T-helper 1 cell (primary cell): ENCODE data around the gene CPE.

Experiments used
- DNase-seq, 5 donors: peaks; one replicate each; pipeline ENCODE4 v3.0.0-alpha.2; 2012 to 2020

Gene CPE

DNA sequence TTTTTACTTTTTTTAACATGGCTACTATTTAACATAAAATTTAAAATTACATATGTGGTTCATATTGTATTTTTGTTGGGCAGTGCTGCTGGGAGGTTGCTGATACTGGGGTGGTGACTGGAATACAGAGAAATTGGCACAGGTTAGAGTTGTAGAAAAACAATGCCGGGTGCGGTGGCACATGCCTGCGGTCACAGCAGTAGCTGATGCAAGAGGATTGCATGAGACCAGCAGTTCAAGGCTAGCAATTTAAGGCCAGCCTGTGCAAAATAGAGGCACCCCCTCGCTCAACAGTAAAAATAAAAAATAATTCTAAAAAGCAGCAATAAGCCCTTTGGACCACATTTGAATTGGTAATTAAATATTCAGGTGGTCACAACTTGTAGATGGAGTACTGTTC lies 11.8 kb upstream of the CPE start:
- DNase-seq: no peak

DNA sequence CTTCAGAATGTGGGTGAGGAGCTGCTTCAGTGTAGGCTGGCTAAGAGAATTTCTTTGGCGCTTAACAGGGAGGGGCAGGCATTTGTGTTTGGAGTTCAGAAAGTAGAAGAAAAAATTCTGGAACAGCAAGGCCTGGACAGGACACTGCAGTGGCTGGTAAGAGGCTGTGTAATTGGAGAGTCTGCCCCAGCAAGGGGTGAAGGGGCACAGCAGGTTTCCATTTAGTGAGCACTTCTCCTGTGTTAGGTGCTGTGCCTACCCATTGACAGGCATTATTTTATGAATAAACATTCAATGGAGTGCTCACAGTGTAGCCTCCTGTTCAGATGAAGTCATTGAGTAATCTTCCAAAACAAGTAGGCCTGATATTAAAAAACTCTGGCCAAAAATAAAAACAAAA lies 10.7 kb upstream of the CPE start:
- no peak for DNase-seq

- no peak for DNase-seq
Measured at GRCh38 chr4:165368567-165368966, 10.2 kb upstream of the CPE start.

- DNase-seq: no peak
Measured at GRCh38 chr4:165369522-165369921, 9.3 kb upstream of the CPE start.

DNA sequence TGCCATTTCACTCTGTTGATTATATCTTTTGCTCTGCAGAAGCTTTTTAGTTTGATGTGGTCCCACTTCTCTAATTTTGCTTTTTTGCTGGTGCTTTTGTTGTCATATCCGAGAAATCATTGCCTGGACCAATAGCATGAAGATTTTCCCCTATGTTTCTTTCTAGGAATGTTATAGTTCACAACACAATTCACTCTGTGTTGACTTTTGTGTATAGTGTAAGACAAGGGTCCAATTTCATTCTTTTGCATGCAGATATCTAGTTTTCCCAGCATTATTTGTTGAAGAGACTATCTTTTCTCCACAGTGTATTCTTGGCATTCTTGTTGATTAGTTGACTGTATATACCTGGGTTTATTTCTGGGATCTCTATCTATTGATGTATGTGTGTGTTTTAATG lies 8.3 kb upstream of the CPE start:
- no peak for DNase-seq

DNA sequence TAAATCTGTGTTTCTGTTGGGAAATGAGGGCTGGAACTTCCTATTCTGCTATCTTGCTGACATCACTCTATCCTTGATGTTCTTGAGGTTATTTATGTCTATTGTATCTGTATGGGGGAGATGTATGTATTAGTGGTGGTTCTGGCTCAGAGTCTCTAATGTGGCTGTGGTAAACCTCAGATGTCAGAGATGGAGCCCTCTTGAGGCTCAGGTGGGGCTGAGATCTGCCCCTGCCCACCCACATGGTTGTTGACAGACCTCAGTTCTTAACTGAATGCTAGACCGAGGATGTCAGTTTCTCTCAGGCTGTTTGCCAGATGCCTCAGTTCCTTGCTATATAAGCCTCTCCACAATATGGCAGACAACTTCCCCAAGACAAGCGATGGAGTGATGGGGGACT lies 3.3 kb upstream of the CPE start:
- DNase-seq: no peak

DNA sequence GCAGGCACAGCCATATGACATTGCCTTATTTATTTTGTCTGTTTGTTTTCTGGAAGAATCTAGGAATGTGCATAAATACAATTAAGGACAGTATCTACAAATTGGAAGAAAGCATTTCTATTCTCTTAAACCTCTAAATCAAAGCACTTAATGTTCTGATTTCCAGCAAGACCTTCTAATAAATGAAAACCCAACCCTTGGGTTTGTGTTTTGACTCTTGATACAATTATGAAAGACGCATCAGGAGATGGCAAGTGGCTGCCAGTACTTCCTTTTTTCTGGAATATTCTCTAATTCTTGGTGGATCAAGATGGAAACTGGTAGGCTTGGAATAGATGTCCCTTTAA lies 437 bp upstream of the CPE start:
- DNase-seq: no peak

DNA sequence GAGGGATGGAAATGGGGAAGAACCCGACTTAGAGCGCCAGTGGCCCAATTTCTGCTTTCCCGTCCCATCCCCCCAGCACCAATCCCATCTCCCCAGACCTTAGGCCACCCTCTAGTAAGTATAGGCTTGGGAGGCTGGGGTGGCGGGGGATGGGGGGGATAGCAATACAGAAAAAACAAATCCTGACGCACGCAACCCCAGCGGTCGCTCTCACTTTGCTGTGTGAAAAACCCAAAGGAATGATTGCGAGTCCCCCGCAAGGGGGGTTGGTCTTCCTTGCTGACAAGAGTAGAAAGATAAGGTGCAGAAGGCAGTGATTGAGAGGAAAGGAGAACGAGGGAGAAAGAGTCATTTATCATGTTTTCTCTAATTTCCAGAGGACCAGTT lies 863 bp downstream of the CPE start:
- no peak for DNase-seq

GRCh38 chr4:165380805-165381204 lies 2.0 kb downstream of the CPE start:
- DNase-seq: no peak

- DNase-seq: no peak
Measured at GRCh38 chr4:165381821-165382373, 3.1 kb downstream of the CPE start.

DNA sequence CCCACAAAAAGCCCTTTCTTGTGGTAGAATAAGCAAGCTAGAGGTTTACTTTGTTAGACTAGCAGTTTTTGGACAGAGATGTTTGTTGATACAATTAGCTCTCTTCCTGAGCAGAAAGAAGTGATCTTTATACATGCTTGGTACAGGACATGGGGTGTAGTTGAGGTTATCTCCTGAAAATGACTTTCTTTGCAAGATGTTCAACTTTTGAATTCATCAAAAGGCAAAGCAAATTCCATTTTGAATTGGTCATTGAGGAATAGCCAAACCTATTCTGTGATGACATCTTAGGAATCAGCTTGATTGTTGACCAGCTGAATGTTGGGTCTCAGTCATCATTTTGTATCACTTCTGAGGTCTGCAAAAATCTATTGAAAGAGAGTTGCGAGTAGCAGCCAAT lies 3.8 kb downstream of the CPE start:
- no peak for DNase-seq

GRCh38 chr4:165383591-165384073 lies 4.8 kb downstream of the CPE start:
- DNase-seq: no peak

DNA sequence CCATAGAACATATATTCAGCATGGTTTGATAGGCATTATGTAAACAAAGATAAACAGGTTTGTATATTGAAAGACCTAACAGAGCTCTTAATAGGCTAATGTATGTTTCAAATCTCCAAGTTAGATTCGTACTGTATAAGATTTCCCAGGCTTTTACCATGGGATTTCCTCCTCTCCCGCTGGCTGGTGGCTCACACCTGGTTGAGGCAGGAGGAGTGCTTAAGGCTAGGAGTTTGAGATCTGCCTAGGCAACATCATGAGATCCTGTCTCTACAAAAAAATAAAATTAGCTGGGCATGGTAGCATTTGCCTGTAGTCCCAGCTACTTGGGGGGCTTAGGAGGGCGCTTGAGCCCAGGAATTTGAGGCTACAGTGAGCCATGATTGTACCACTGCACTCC lies 5.4 kb downstream of the CPE start:
- no peak for DNase-seq

DNA sequence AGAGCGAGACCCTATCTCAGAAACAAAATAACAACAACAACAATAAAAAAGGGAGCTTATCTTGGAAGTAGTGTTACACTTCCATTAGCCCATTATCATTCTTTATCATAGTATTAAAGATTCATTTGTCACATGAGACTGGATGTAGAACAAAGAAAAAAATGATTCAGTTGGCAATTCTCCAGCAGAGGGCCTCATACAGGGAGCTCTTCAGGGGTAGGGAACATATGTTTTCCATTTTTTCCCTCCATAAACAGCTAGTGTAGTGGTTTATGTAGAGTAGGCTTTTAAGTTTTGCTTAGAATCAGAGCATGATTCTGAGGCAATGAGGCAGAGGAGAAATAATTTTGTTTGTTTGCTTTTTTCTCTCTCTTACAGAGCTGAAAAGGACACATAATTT lies 5.8 kb downstream of the CPE start:
- DNase-seq: no peak

DNA sequence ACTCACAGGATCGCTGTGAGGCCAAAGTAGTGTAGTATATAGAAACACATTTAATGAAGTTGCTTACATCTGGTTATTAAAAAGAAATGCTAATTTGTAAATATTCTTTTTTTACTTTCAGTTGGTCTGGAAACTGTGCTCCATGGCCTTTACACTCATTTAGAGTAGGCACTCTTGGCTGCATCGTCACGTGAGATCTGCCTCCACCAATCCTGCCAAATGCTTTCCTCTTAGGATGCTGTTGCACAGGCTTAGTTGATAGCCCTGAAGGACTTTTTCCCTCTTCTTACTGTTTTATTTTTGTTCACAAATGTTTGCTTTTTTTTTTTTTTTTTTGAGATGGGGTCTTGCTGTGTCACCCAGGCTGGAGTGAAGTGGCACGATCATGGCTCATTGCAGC lies 6.3 kb downstream of the CPE start:
- DNase-seq: no peak

DNA sequence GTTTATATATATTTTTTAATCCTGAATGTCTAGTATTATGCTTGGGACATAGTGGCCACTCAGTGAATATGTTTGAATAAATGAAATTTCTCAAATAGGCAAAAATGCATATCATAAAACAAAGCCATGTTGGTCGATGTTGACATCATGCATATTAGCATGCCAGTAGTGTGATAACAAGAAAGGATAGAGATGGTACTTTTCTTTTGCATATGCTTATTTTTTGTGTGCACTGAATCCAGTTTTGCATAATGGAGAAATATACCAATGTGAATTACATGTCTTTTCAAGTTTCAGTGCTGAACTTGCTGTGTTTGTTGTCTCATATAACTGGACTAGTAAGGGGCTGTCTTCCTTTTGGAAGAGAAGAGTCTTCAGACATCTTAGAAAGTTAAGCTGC lies 7.5 kb downstream of the CPE start:
- DNase-seq: no peak

DNA sequence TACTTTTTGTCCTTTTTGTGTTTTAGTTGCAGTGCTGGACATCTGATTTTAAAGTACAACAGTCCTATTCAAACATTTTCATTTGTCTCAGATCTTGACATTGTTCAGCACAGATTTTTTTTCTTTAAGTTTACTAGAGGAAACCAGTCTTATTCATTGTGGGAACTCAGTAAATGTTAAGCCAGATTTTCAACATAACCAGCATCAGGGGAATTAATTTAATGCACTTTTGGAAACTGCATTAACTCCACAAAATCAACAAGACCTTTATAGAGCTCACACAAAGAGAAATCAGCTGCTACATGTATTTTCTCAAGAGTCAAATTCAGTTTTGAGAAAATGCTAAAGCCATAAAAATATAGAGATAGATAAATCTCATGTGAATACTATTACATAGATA lies 9.9 kb downstream of the CPE start:
- no peak for DNase-seq

- no peak for DNase-seq
Measured at GRCh38 chr4:165393051-165393450, 14.2 kb downstream of the CPE start.

DNA sequence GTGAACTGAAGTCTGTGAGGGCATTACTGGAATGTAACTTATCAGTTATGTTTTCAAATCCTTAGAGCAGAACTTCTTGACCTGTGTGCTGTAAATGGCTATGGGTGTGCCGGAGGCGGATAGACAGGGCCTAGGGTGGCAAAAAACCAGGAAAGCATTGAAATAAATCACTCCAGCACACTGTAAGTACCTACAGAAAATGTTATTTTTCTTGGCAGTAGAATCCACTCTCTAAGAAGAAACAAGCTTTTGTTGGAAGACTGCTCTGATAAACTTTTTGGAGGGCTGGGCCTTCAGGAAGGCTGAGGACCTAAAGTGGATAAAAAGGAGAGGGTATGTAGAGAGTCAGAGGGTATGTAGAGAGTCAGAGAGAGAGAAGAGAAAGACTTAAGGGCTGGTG lies 14.9 kb downstream of the CPE start:
- no peak for DNase-seq

GRCh38 chr4:165394275-165394674 lies 15.5 kb downstream of the CPE start:
- no peak for DNase-seq

DNA sequence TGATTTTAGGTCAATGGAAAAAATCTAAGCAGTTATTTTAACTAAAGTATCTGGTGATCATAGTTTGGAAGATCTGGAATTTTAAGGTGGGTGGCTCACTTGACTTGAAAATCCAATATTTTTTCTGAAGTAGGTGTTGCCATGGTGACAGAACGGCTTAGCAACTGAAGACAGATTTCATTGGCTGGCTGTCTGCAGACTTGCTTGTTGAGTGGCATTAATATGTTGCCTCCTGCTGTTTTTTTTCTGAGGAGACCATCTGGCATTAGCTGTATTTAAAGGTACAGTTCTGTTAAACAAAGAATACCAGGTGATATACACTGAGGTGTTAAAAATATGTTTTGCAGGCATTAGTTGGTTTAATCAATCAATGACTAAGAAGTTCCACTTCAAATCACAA lies 19.8 kb downstream of the CPE start:
- DNase-seq: no peak

GRCh38 chr4:165402375-165402774 lies 23.6 kb downstream of the CPE start:
- DNase-seq: no peak

- no peak for DNase-seq
Measured at GRCh38 chr4:165403048-165403447, 24.2 kb downstream of the CPE start.

GRCh38 chr4:165403637-165404036 lies 24.8 kb downstream of the CPE start:
- DNase-seq: no peak

DNA sequence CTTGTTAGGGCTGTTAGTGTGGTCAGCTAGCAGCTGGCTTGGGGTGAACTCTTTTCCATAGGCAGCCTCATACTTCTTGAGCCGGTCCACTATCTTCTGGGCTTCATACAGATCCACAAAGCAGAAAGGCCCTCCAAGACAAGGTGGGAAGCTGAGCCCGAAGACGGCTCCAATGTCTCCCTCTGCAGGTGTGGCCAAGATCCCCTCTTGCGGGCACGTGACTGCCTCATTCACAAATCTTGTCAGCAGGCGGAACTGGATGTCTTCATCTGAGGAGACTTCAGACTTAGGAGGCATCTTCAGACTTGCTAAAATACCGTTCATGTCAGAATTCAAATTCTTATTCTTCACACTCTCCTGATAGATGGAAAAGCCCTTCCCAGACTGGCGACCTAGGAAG lies 25.3 kb downstream of the CPE start:
- no peak for DNase-seq

- DNase-seq: no peak
Measured at GRCh38 chr4:165404696-165405095, 25.9 kb downstream of the CPE start.
